Esophagus muscularis mucosa (tissue), 2 donors: ENCODE measurements around the gene HYAL1.

Source experiments
- POLR2A ChIP-seq: fragments of 450-650 bp; IDR thresholded peaks from one replicate; pipeline ENCODE4 v1.6.1; 2017; ENCODE audit warnings: antibody characterized with exemption, moderate library complexity, mild to moderate bottlenecking, low read depth
- POLR2AphosphoS5 ChIP-seq, 2 donors: sonication (generic); formaldehyde crosslinking; IDR thresholded peaks; one replicate each; pipeline ENCODE4 v1.6.1; 2017; ENCODE audit warnings: antibody characterized with exemption in 2 of 2

- TF ChIP-seq POLR2AphosphoS5 (IDR thresholded peaks at IDR 0.05) (no peak), POLR2A (no peak)
Observed at GRCh38 chr3:50336452-50337174, 33.2 kb upstream of the HYAL1 start.
